ENCODE measurements around the gene RNF150. TPM values are rescaled to one million over a fixed set of nuclear protein-coding genes. Genes with fewer than 3 reads are reported as not detected.

RNF150 gene
- total and polyA plus RNA-seq, 4 donors, result 0.27 to 1.4 (median 0.81) TPM

GRCh38 chr4:141179474-141180373 is 46.5 kb upstream of the RNF150 start (continued):
- TF ChIP-seq CTCF (IDR thresholded peaks at IDR 0.05; ENCODE audit: low read depth, low read length, missing input control), result no peak
- TF ChIP-seq FOXA1 (IDR thresholded peaks at IDR 0.05), result no peak
- TF ChIP-seq RXRA (IDR thresholded peaks at IDR 0.05), result no peak
- TF ChIP-seq FOXA2 (IDR thresholded peaks at IDR 0.05), result no peak
- TF ChIP-seq ATF3 (IDR thresholded peaks at IDR 0.05), result no peak
- TF ChIP-seq ZBTB33 (IDR thresholded peaks at IDR 0.05), result no peak
- TF ChIP-seq HNF4A (conservative IDR thresholded peaks at IDR 0.05), result no peak
- TF ChIP-seq JUND (IDR thresholded peaks at IDR 0.05), result no peak

- H3K4me1 ChIP-seq (ENCODE audit: control insufficient read depth in 4 of 4, insufficient read depth in 4 of 4, low read length in 3 of 4), result no peaks in the 10 kb centered on the region
- no peaks in the 10 kb centered on the region for H3K9me3 ChIP-seq (ENCODE audit: control insufficient read depth in 4 of 4, low read length in 3 of 4)
- H3K27me3 ChIP-seq (ENCODE audit: control insufficient read depth in 4 of 4, insufficient read depth in 4 of 4, low read length in 3 of 4), result peaks cover 0 to 2% (median 0%) of the 10 kb centered on the region in 4 donors
- no peak overlapping the region for H3K9ac ChIP-seq (ENCODE audit: low read depth in 1 of 2, low read length in 2 of 2)
- no peak overlapping the region for H3K27ac ChIP-seq (ENCODE audit: low read depth in 1 of 2, low read length in 2 of 2)
- DNase-seq (ENCODE audit: low spot score), result no peak
- no peak overlapping the region for H3K4me3 ChIP-seq (ENCODE audit: low read depth in 1 of 3, low read length in 3 of 3)
- TF ChIP-seq RXRA (IDR thresholded peaks at IDR 0.05) (no peak), GABPA (IDR thresholded peaks at IDR 0.05 in 1 of 2, conservative IDR thresholded peaks at IDR 0.05 in 1 of 2) (no peak), HNF4A (conservative IDR thresholded peaks at IDR 0.05) (no peak), ZBTB33 (IDR thresholded peaks at IDR 0.05) (no peak), YY1 (IDR thresholded peaks at IDR 0.05) (no peak)
- 28% methylated on average over 1 of the region's 1 CpG for WGBS
- no peaks in the 10 kb centered on the region for H3K36me3 ChIP-seq (ENCODE audit: control insufficient read depth in 4 of 4, insufficient read depth in 3 of 4, low read depth in 1 of 4, low read length in 3 of 4)
Measured at GRCh38 chr4:141177171-141177570, 43.9 kb upstream of the RNF150 start.

- no peak overlapping the region for H3K9ac ChIP-seq (ENCODE audit: low read depth in 1 of 2, low read length in 2 of 2)
- no peak overlapping the region for H3K27ac ChIP-seq (ENCODE audit: low read depth in 1 of 2, low read length in 2 of 2)
- no peak for TF ChIP-seq TAF1 (conservative IDR thresholded peaks at IDR 0.05)
- TF ChIP-seq GABPA (IDR thresholded peaks at IDR 0.05 in 1 of 2, conservative IDR thresholded peaks at IDR 0.05 in 1 of 2), result no peak
- TF ChIP-seq YY1 (IDR thresholded peaks at IDR 0.05), result no peak
- no peak overlapping the region for H3K4me3 ChIP-seq (ENCODE audit: low read depth in 1 of 3, low read length in 3 of 3)
- H3K9me3 ChIP-seq (ENCODE audit: control insufficient read depth in 4 of 4, low read length in 3 of 4), result no peaks in the 10 kb centered on the region
- no peaks in the 10 kb centered on the region for H3K27me3 ChIP-seq (ENCODE audit: control insufficient read depth in 4 of 4, insufficient read depth in 4 of 4, low read length in 3 of 4)
- WGBS, result 69% methylated on average over 1 of the region's 1 CpG
- H3K36me3 ChIP-seq (ENCODE audit: control insufficient read depth in 4 of 4, insufficient read depth in 3 of 4, low read depth in 1 of 4, low read length in 3 of 4), result no peaks in the 10 kb centered on the region
- no peak for DNase-seq (ENCODE audit: low spot score)
- H3K4me1 ChIP-seq (ENCODE audit: control insufficient read depth in 4 of 4, insufficient read depth in 4 of 4, low read length in 3 of 4), result no peaks in the 10 kb centered on the region
Measured at GRCh38 chr4:141174457-141174856, 41.2 kb upstream of the RNF150 start.
